Gastroesophageal sphincter (tissue), 4 donors: Measurements from ENCODE around the gene NPPA. TPM values are rescaled to one million over a fixed set of nuclear protein-coding genes. Genes with fewer than 3 reads are reported as not detected.

Experiments
- ATAC-seq: fragments of 150-250 bp; one replicate; pipeline ENCODE4 v1.9.1; 2016; ENCODE audit warnings: mild to moderate bottlenecking, moderate library complexity
- H3K27ac ChIP-seq, 4 donors: fragments of 200-600 bp; sonication (generic) in 3 of 4; 1 replicate in 3 of 4; 2 replicates in 1 of 4; pipeline ENCODE4 v1.5.1; 2016 to 2019
- H3K27me3 ChIP-seq: fragments of 200-600 bp; sonication (generic); one replicate; pipeline ENCODE4 v1.5.1; 2019
- H3K36me3 ChIP-seq, 2 donors: fragments of 200-600 bp; sonication (generic); one replicate each; pipeline ENCODE4 v1.5.1; 2019; ENCODE audit warnings: control low read depth in 1 of 2
- H3K4me1 ChIP-seq, 3 donors: fragments of 200-600 bp; sonication (generic); 1 replicate in 2 of 3; 2 replicates in 1 of 3; pipeline ENCODE4 v1.5.1; 2016 to 2019; ENCODE audit warnings: control low read depth in 2 of 3
- H3K4me3 ChIP-seq, 2 donors: fragments of 200-600 bp; sonication (generic); one replicate each; pipeline ENCODE4 v1.5.1; 2019; ENCODE audit warnings: mild to moderate bottlenecking in 1 of 2, moderate library complexity in 1 of 2
- H3K9me3 ChIP-seq, 3 donors: fragments of 200-600 bp; sonication (generic); one replicate each; pipeline ENCODE4 v1.5.1; 2017 to 2019; ENCODE audit warnings: control low read depth in 2 of 3
- EP300 ChIP-seq: sonication (generic); formaldehyde crosslinking; IDR thresholded peaks from one replicate; pipeline ENCODE4 v1.6.1; 2017; ENCODE audit warnings: antibody characterized with exemption, mild to moderate bottlenecking
- POLR2A ChIP-seq, 2 donors: fragments of 450-650 bp; IDR thresholded peaks; one replicate each; pipeline ENCODE4 v1.6.1; 2017; ENCODE audit warnings: antibody characterized with exemption in 2 of 2, mild to moderate bottlenecking in 2 of 2, moderate library complexity in 1 of 2
- POLR2AphosphoS5 ChIP-seq: sonication (generic); formaldehyde crosslinking; IDR thresholded peaks from one replicate; pipeline ENCODE4 v1.6.1; 2017; ENCODE audit warnings: antibody characterized with exemption
- WGBS, 2 donors: methylation state at CpG; one replicate each; pipeline ENCODE4 v1.1.5; 2018; ENCODE audit warnings: low coverage in 1 of 2; 5-methylcytosine and 5-hydroxymethylcytosine counted together
- total RNA-seq, 4 donors: library from RNA; depleted of rRNA; stranded (reverse); fragments of >200 nt; gene quantifications; one replicate each; pipeline ENCODE4 v1.1.0, GENCODE V29; 2016
- TF ChIP-seq, protein P1 (sequence below), 4 experiments: fragments of 200-600 bp in 2 of 4; fragments of 450-650 bp in 2 of 4; sonication (generic) in 1 of 4; IDR thresholded peaks; one replicate each; pipeline ENCODE4 v1.5.1; 2017 to 2019; ENCODE audit warnings: antibody characterized with exemption in 4 of 4, mild to moderate bottlenecking in 2 of 4, moderate library complexity in 2 of 4

NPPA gene
- total RNA-seq, 4 donors from 2014 or later = 0.93 TPM; not detected in 3

- TF ChIP-seq POLR2AphosphoS5 (no peak), POLR2A (IDR thresholded peaks at IDR 0.05) (no peak), EP300 (no peak)
- TF ChIP-seq, protein P1, sequence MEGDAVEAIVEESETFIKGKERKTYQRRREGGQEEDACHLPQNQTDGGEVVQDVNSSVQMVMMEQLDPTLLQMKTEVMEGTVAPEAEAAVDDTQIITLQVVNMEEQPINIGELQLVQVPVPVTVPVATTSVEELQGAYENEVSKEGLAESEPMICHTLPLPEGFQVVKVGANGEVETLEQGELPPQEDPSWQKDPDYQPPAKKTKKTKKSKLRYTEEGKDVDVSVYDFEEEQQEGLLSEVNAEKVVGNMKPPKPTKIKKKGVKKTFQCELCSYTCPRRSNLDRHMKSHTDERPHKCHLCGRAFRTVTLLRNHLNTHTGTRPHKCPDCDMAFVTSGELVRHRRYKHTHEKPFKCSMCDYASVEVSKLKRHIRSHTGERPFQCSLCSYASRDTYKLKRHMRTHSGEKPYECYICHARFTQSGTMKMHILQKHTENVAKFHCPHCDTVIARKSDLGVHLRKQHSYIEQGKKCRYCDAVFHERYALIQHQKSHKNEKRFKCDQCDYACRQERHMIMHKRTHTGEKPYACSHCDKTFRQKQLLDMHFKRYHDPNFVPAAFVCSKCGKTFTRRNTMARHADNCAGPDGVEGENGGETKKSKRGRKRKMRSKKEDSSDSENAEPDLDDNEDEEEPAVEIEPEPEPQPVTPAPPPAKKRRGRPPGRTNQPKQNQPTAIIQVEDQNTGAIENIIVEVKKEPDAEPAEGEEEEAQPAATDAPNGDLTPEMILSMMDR (IDR thresholded peaks at IDR 0.05) = no peak
- Histone ChIP-seq H3K4me1 (no peaks in the 10 kb centered on the region), H3K36me3 (no peaks in the 10 kb centered on the region), H3K27me3 (peaks cover 44% of the 10 kb centered on the region), H3K27ac (no peak overlapping the region), H3K4me3 (no peak overlapping the region), H3K9me3 (no peaks in the 10 kb centered on the region)
- no peak for ATAC-seq
- 46 to 75% methylated on average over 4 to 9 of the region's 15 CpGs for WGBS, 2 donors
These were observed 40.8 kb upstream of the NPPA start for GRCh38 chr1:11888206-11888876.

- WGBS, 2 donors = no CpG with 5 or more reads among the region's 7 CpGs
These were observed 40.1 kb upstream of the NPPA start for GRCh38 chr1:11887666-11888007.

DNA sequence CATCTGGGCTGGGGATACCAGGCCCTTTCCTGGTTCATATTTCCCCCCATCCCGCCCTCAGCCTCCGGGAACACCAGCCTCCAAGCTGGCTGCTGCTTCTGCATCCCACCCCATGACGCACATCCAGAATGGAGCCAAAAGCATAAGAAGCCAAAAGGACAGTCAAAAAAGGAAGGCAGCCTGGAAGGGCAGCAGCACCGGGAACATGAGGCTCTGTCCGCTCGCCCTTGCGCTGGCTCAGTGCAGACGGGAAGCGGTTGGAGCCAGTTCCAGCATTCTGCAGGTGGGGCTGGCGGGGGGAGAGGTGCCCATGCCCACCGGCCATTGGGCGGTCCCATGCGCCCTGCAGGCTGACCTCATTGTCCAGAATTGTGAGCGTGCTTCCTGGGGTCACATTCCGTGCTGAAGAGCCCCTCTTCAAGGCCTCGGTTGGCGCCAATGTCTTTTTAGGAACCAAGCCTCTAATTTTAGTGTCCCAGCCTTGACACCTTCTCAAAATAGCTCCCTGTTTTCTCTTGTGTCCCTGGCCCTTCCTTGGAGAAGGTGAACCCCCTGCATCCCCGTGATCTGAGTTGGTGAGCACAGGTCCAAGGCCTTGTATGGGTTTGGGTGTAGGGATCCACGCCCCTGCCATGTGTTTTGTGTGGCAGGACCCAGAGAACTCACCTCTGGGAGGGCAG is 39.5 kb upstream of the NPPA start:
- no peak overlapping the region for H3K4me3 ChIP-seq
- no peaks in the 10 kb centered on the region for H3K9me3 ChIP-seq
- TF ChIP-seq, protein P1 (IDR thresholded peaks at IDR 0.05) = no peak
- no peak for TF ChIP-seq EP300
- 77% methylated on average over 9 of the region's 19 CpGs; no CpG with 5 or more reads in 1 of the 2 donors for WGBS, 2 donors
- no peaks in the 10 kb centered on the region for H3K36me3 ChIP-seq
- H3K4me1 ChIP-seq = no peaks in the 10 kb centered on the region
- peaks cover 39% of the 10 kb centered on the region for H3K27me3 ChIP-seq
- no peak overlapping the region for H3K27ac ChIP-seq
- peak; percentile 71 for ATAC-seq

More at GRCh38 chr1:11887666-11888007, 40.1 kb upstream of the NPPA start:
- H3K4me3 ChIP-seq = no peak overlapping the region
- no peak overlapping the region for H3K27ac ChIP-seq
- peaks cover 44% of the 10 kb centered on the region for H3K27me3 ChIP-seq
- ATAC-seq = no peak
- H3K4me1 ChIP-seq = no peaks in the 10 kb centered on the region
- TF ChIP-seq POLR2A (IDR thresholded peaks at IDR 0.05) = no peak
- no peak for TF ChIP-seq POLR2AphosphoS5
- no peak for TF ChIP-seq EP300
- TF ChIP-seq, protein P1 (IDR thresholded peaks at IDR 0.05) = no peak
- H3K36me3 ChIP-seq = no peaks in the 10 kb centered on the region
- H3K9me3 ChIP-seq = no peaks in the 10 kb centered on the region

- no peaks in the 10 kb centered on the region for H3K4me1 ChIP-seq
These were observed 38.3 kb upstream of the NPPA start for GRCh38 chr1:11885916-11886315.

More at GRCh38 chr1:11885916-11886315, 38.3 kb upstream of the NPPA start:
- H3K27me3 ChIP-seq = peaks cover 27% of the 10 kb centered on the region
- no peaks in the 10 kb centered on the region for H3K9me3 ChIP-seq
- TF ChIP-seq POLR2AphosphoS5 = no peak
- TF ChIP-seq, protein P1 (IDR thresholded peaks at IDR 0.05) = no peak
- TF ChIP-seq EP300 = no peak
- TF ChIP-seq POLR2A (IDR thresholded peaks at IDR 0.05) = no peak
- H3K27ac ChIP-seq = no peak overlapping the region
- WGBS, 2 donors = 90% methylated on average over 2 of the region's 6 CpGs; no CpG with 5 or more reads in 1 of the 2 donors
- no peaks in the 10 kb centered on the region for H3K36me3 ChIP-seq
- no peak for ATAC-seq
- no peak overlapping the region for H3K4me3 ChIP-seq
